IMR-90 (cell line): ENCODE measurements around the gene MED12L. TPM values are rescaled to one million over a fixed set of nuclear protein-coding genes. Genes with fewer than 3 reads are reported as not detected.

Experiments
- ATAC-seq: fragments of 200-7000 bp; cut with Tn5 transposase; 2 replicates; pipeline ENCODE4 v1.9.1; 2020; ENCODE audit warnings: low read depth, mild to moderate bottlenecking, moderate library complexity
- BruUV-seq: library from RNA; stranded (reverse); fragments of 400-500 nt; replicated peaks from 2 replicates; lab custom pipeline; 2021; lab: Mats Ljungman, UMichigan
- CTCF ChIA-PET: fragments of 300-600 bp; formaldehyde crosslinking; extraction: SDS; loops from one replicate; lab custom pipeline; 2021; ENCODE audit warnings: antibody characterized with exemption; lab: Yijun Ruan, JAX
- POLR2A ChIA-PET: fragments of 300-600 bp; sonication (Branson Sonifier 250); formaldehyde crosslinking; loops from one replicate; lab custom pipeline; 2022; ENCODE audit warnings: antibody characterized with exemption; ENCODE audit not compliant: unreplicated experiment; lab: Charles Lee
- DNase-seq: peaks from one replicate; pipeline ENCODE4 v3.0.0; 2013
- H2AFZ ChIP-seq: replicated peaks from 2 replicates; pipeline ENCODE3; 2013; ENCODE audit warnings: low read length, mild to moderate bottlenecking; ENCODE audit not compliant: poor library complexity
- H2AK5ac ChIP-seq: 2 replicates; pipeline ENCODE4 v1.6.1; 2013; ENCODE audit warnings: low read depth, low read length, inconsistent platforms
- H2AK9ac ChIP-seq: replicated peaks from 2 replicates; pipeline ENCODE3; 2013; ENCODE audit warnings: mild to moderate bottlenecking, low read depth, low read length, moderate library complexity; ENCODE audit not compliant: poor library complexity
- H2BK120ac ChIP-seq: 2 replicates; pipeline ENCODE4 v1.6.1; 2013; ENCODE audit warnings: low read depth, low read length, inconsistent platforms
- H2BK15ac ChIP-seq: 3 replicates; pipeline ENCODE4 v1.6.1; 2013; ENCODE audit warnings: low read depth, low read length, inconsistent platforms
- H2BK20ac ChIP-seq: 2 replicates; pipeline ENCODE4 v1.6.1; 2013; ENCODE audit warnings: low read depth, mild to moderate bottlenecking, inconsistent platforms, low read length, moderate library complexity
- H2BK5ac ChIP-seq: 2 replicates; pipeline ENCODE4 v1.6.1; 2013; ENCODE audit warnings: mild to moderate bottlenecking, low read depth, low read length, inconsistent platforms; ENCODE audit not compliant: poor library complexity, severe bottlenecking
- H3K14ac ChIP-seq: replicated peaks from 2 replicates; pipeline ENCODE4 v1.6.1; 2013; ENCODE audit warnings: low read depth, low read length, inconsistent platforms
- H3K18ac ChIP-seq: 2 replicates; pipeline ENCODE4 v1.6.1; 2013; ENCODE audit warnings: low read depth, low read length, control low read depth
- H3K23ac ChIP-seq: 2 replicates; pipeline ENCODE4 v1.6.1; 2013; ENCODE audit warnings: low read depth, low read length, inconsistent platforms
- H3K27ac ChIP-seq: 2 replicates; pipeline ENCODE4 v1.5.1; 2013; ENCODE audit warnings: mild to moderate bottlenecking, control low read depth, low read length; ENCODE audit not compliant: insufficient read depth
- H3K27me3 ChIP-seq: 2 replicates; pipeline ENCODE4 v1.6.1; 2013; ENCODE audit warnings: low read length; ENCODE audit not compliant: control insufficient read depth, insufficient read depth
- H3K36me3 ChIP-seq: 2 replicates; pipeline ENCODE4 v1.6.1; 2013; ENCODE audit warnings: low read length, mixed read lengths; ENCODE audit not compliant: control insufficient read depth, insufficient read depth
- H3K4ac ChIP-seq: 2 replicates; pipeline ENCODE4 v1.6.1; 2013; ENCODE audit warnings: low read depth, low read length, inconsistent platforms
- H3K4me1 ChIP-seq: 2 replicates; pipeline ENCODE4 v1.6.1; 2013; ENCODE audit warnings: low read length, mixed read lengths; ENCODE audit not compliant: control insufficient read depth, insufficient read depth
- H3K4me2 ChIP-seq: 2 replicates; pipeline ENCODE4 v1.6.1; 2013; ENCODE audit warnings: low read depth, mild to moderate bottlenecking, control low read depth, low read length, moderate library complexity
- H3K4me3 ChIP-seq: 2 replicates; pipeline ENCODE4 v1.5.1; 2013; ENCODE audit warnings: low read depth, mild to moderate bottlenecking, control low read depth, low read length, moderate library complexity; ENCODE audit not compliant: insufficient read depth
- H3K56ac ChIP-seq: 2 replicates; pipeline ENCODE4 v1.6.1; 2013; ENCODE audit warnings: low read length, inconsistent platforms; ENCODE audit not compliant: insufficient read depth; ENCODE audit errors: extremely low read depth
- H3K79me1 ChIP-seq, 2 experiments: 2 replicates each; pipeline ENCODE4 v1.6.1; 2013; ENCODE audit warnings: low read length in 2 of 2, inconsistent platforms in 1 of 2, low read depth in 1 of 2
- H3K9ac ChIP-seq: 2 replicates; pipeline ENCODE4 v1.6.1; 2013; ENCODE audit warnings: low read depth, low read length, control low read depth
- H3K9me1 ChIP-seq: 2 replicates; pipeline ENCODE4 v1.6.1; 2013; ENCODE audit warnings: low read length, inconsistent platforms; ENCODE audit not compliant: insufficient read depth
- H3K9me3 ChIP-seq: 2 replicates; pipeline ENCODE4 v1.6.1; 2013; ENCODE audit warnings: low read length; ENCODE audit not compliant: control insufficient read depth, insufficient read depth
- H4K20me1 ChIP-seq: 2 replicates; pipeline ENCODE4 v1.6.1; 2013; ENCODE audit warnings: low read length, inconsistent platforms; ENCODE audit not compliant: insufficient read depth
- H4K5ac ChIP-seq: 2 replicates; pipeline ENCODE4 v1.6.1; 2013; ENCODE audit warnings: mild to moderate bottlenecking, low read depth, low read length, control low read depth
- H4K8ac ChIP-seq, 2 experiments: 2 replicates each; pipeline ENCODE4 v1.6.1; 2013; ENCODE audit warnings: low read depth in 2 of 2, low read length in 2 of 2, control low read depth in 1 of 2, inconsistent platforms in 1 of 2
- H4K91ac ChIP-seq: 2 replicates; pipeline ENCODE4 v1.6.1; 2013; ENCODE audit warnings: low read depth, low read length, inconsistent platforms; ENCODE audit not compliant: insufficient read depth
- BHLHE40 ChIP-seq: fragments of 150-350 bp; IDR thresholded peaks from 2 replicates; pipeline ENCODE4 v1.6.1; 2016; ENCODE audit warnings: mild to moderate bottlenecking, low read depth, low read length
- MAFK ChIP-seq: IDR thresholded peaks from 2 replicates; pipeline ENCODE4 v1.6.1; 2012; ENCODE audit warnings: low read depth, low read length, improper control_type of control experiment
- RCOR1 ChIP-seq: IDR thresholded peaks from 2 replicates; pipeline ENCODE4 v1.6.1; 2012; ENCODE audit warnings: mild to moderate bottlenecking, low read length, improper control_type of control experiment; ENCODE audit not compliant: insufficient replicate concordance
- SMC3 ChIP-seq: fragments of 150-350 bp; IDR thresholded peaks from 2 replicates; pipeline ENCODE4 v1.6.1; 2016; ENCODE audit warnings: low read depth, mild to moderate bottlenecking, antibody characterized with exemption, low read length, moderate library complexity
- WGBS, 2 experiments: methylation state at CpG; one replicate each; pipeline versions ENCODE4 v1.1.5 to v1.1.7; 2013; ENCODE audit warnings: missing lambda C conversion rate in 2 of 2; ENCODE audit not compliant: insufficient read length in 1 of 2; ENCODE audit errors: extremely low coverage in 2 of 2; 5-methylcytosine and 5-hydroxymethylcytosine counted together
- dilution Hi-C: fragments of 300-500 bp; cut with HindIII; formaldehyde crosslinking; loops from one replicate; pipeline ENCODE4 v1.14.3; 2018; ENCODE audit warnings: low sequenced_read_pairs; ENCODE audit not compliant: unreplicated experiment
- in situ Hi-C: fragments of 300-500 bp; cut with MboI; formaldehyde crosslinking; loops from 3 replicates; pipeline ENCODE4 v1.14.3; 2019; ENCODE audit warnings: low sequenced_read_pairs, inconsistent platforms, mixed read lengths
- intact Hi-C: fragments of 100-400 bp; cut with micrococcal nuclease; formaldehyde crosslinking; loops from 2 replicates; pipeline ENCODE4 v1.10.0; 2022
- polyA plus RNA-seq, 3 experiments: library from polyadenylated mRNA; depleted of rRNA; stranded (reverse); fragments of >200 nt; gene quantifications; 2 replicates each; pipeline ENCODE4 v1.2.3, GENCODE V29; 2012; ENCODE audit warnings: low replicate concordance in 1 of 3
- total RNA-seq: library from RNA; depleted of rRNA; stranded (reverse); fragments of >200 nt; gene quantifications from 2 replicates; pipeline ENCODE4 v1.2.3, GENCODE V29; 2012

Gene MED12L
- total and polyA plus RNA-seq, 2 of the 4 experiments (the other 2 are of a cell fraction), result 0.05 to 0.18 TPM

GRCh38 chr3:151357463-151357850 lies 272.0 kb downstream of the MED12L start:
- dilution Hi-C loops (no loop called here), in situ Hi-C loops (no loop called here), intact Hi-C loops (no loop called here)
- H2AFZ ChIP-seq, result no peak overlapping the region
- H3K4ac ChIP-seq, result no peak overlapping the region
- no peaks in the 10 kb centered on the region for H3K9me3 ChIP-seq
- no peak overlapping the region for H4K8ac ChIP-seq
- no CpG with 5 or more reads among the region's 2 CpGs for WGBS, 2 experiments
- H3K4me3 ChIP-seq, result no peak overlapping the region
- no peak overlapping the region for H2AK9ac ChIP-seq
- no TSS peak for BruUV-seq
- no peaks in the 10 kb centered on the region for H3K79me1 ChIP-seq
- ChIA-PET POLR2A (no interaction called here), CTCF (interaction anchor here (0.7 to 1.1 kb wide), 3 partner anchors 10 to 80 kb away, joined by 3 to 4 read pairs (median 3); no protein-coding TSS in a partner anchor)
- H2AK5ac ChIP-seq, result no peak overlapping the region
- no peak overlapping the region for H4K5ac ChIP-seq
- no peak overlapping the region for H2BK5ac ChIP-seq
- no peaks in the 10 kb centered on the region for H3K9me1 ChIP-seq
- ATAC-seq (no peak), DNase-seq (no peak)
- no peaks in the 10 kb centered on the region for H3K36me3 ChIP-seq
- H2BK120ac ChIP-seq, result no peak overlapping the region
- H3K56ac ChIP-seq, result no peak overlapping the region
- no peak overlapping the region for H3K14ac ChIP-seq
- H4K20me1 ChIP-seq, result no peaks in the 10 kb centered on the region
- H3K27ac ChIP-seq, result no peak overlapping the region
- H3K4me2 ChIP-seq, result no peak overlapping the region
- H2BK15ac ChIP-seq, result no peak overlapping the region
- peaks cover 5% of the 10 kb centered on the region for H3K4me1 ChIP-seq
- no peak overlapping the region for H3K23ac ChIP-seq
- H3K27me3 ChIP-seq, result no peaks in the 10 kb centered on the region
- H4K91ac ChIP-seq, result no peak overlapping the region
- no peak overlapping the region for H3K9ac ChIP-seq
- no peak for TF ChIP-seq BHLHE40
- no peak for TF ChIP-seq SMC3
- no peak for TF ChIP-seq RCOR1
- TF ChIP-seq MAFK, result no peak
- H3K18ac ChIP-seq, result no peak overlapping the region
- H2BK20ac ChIP-seq, result no peak overlapping the region
